Measurements from ENCODE around the gene RELCH.
"Not testable (repeated sequence)": the region's sequence is repeated elsewhere in the genome, so short reads cannot be mapped to it uniquely, and the experiment has no call there.

GRCh38 chr18:62166524-62166923, 20.5 kb upstream of the RELCH start:
- not testable (repeated sequence) for TF ChIP-seq CTCF, EP300, POLR2A (IDR thresholded peaks at IDR 0.05)

All from ovary (tissue), 3 donors.